ENCODE data around the gene TSC22D3.

- no peak for TF ChIP-seq CTCF (conservative IDR thresholded peaks at IDR 0.05)
- no peak for TF ChIP-seq ZFX (IDR thresholded peaks at IDR 0.05)
Observed at GRCh38 chrX:107775734-107776511, at the start of gene TSC22D3.
